Measurements from ENCODE around the gene LRRC36. TPM values are rescaled to one million over a fixed set of nuclear protein-coding genes. Genes with fewer than 3 reads are reported as not detected.

Gene LRRC36
- total and polyA plus RNA-seq, 8 donors: 1.3 to 16.4 (median 2.4) TPM

DNA sequence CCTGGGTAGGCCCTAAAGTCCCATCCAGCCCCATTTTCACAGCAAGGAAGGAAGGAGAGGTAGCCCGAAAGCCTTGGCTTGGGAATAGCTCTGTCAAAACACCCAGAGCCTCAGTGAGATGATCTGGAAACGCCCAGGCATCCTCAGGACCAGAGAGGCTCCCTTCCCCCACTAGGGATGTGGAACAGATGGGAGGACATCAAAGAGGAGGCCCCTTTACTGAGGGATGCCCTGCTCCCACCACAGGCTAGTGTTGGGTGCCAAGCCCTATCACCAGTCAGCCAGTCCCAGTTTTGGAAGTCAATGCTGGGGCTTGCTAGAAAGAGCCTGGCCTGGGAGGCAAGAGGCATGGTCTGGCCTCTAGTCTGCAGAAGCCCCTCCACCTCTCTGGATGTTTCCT, 62.0 kb downstream of the LRRC36 start:
- DNase-seq (no peak), ATAC-seq (no peak), FAIRE-seq (no peak)
- TF ChIP-seq CTCF (IDR thresholded peaks at IDR 0.05): no peak
- Histone ChIP-seq H3K9me3 (no peaks in the 10 kb centered on the region), H3K27me3 (no peaks in the 10 kb centered on the region), H3K4me3 (no peak overlapping the region), H3K4me1 (peaks cover 0 to 5% (median 0%) of the 10 kb centered on the region in 3 donors), H3K36me3 (no peaks in the 10 kb centered on the region), H3K27ac (no peak overlapping the region)
- WGBS, 2 donors: 83 to 89% methylated on average over 2 of the region's 2 CpGs
- intact Hi-C loops (cut with DNase I): no loop called here

DNA sequence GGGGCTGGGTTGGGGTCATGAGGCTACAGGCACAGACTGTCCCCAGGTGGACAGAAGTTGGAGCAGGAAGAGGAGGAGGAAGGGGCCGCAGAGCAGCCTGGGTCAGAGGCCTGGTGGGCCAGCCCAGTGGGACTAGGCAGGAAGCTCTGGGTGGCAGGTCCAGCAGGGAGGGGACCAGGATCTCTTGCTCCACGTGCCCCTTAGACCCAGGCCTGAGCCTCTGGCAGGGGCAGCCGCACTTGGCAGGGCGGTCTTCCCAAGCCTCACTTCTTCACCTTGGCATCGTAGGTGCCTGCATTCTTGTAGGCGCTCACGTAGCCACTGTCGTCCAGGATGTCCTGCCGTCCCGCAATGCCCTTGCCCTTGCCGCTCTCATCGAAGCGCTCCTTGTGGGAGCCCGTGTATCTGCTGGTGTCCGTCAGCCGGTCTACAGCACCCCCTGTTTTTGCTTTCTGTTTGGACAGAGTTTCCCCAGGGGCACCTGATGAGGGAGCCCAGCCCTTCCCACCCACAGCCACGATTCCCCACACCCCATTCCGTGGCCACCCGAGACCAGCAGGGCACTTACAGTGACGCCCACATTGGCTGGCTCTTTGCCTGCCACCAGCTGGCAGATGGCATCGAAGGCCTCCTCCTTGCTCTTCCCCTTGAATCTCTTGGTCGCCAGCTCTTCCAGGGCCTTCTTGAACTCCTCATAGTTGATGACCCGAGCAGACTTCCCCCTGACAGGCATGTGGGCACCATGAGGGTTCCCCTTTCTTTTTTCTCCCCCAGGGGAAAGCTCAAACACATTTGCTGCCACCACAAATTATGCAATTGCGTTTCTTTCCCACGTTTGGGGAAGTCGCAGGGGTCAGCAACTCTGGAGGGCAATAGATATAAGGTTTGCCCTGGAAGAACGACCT, 63.5 kb downstream of the LRRC36 start:
- FAIRE-seq (no peak), DNase-seq (peak in 4 of 6 donors; percentile 10 to 61 (median 46)), ATAC-seq (peak in 1 of 4 donors; percentile 16)
- H3K27me3 ChIP-seq: no peaks in the 10 kb centered on the region
- peaks cover 0 to 16% (median 1%) of the 10 kb centered on the region in 3 donors for H3K4me1 ChIP-seq
- intact Hi-C loops (cut with DNase I): no loop called here
- no peak overlapping the region for H3K4me3 ChIP-seq
- no peaks in the 10 kb centered on the region for H3K36me3 ChIP-seq
- 83 to 91% methylated on average over 27 of the region's 27 CpGs for WGBS, 2 donors
- no peaks in the 10 kb centered on the region for H3K9me3 ChIP-seq
- TF ChIP-seq CTCF (IDR thresholded peaks at IDR 0.05): no peak
- H3K27ac ChIP-seq: no peak overlapping the region

DNA sequence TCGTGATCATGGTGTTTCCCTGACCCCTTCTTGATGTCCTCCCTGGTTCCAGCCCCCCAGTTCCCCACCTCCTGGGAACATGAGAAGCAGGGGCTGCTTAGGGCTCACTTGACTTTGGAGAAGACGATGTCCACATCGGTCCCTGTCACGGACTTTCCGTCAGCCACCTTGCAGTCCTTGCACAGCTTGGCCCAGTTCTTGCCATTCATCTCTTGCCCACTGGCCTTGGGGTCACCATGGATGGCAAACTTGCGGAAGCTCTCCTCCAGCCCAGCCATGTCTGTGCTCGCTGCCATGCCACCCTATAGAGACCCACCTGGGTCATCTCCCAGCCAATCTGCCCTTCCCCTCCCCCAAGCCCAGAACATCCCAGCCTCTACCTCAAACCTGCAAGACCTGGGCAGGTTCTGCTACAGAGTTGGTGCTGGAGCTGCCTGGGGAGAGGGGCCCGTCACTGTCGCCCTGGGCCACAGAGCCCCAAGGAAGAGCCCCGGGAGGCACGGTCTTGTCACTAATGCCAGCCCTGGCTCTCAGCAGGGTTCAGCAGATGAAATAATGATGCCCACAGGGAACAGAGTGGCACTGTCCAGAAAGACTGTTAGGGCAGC, 64.3 kb downstream of the LRRC36 start:
- Histone ChIP-seq H3K36me3 (no peaks in the 10 kb centered on the region), H3K4me3 (no peak overlapping the region), H3K27ac (no peak overlapping the region), H3K27me3 (no peaks in the 10 kb centered on the region), H3K9me3 (no peaks in the 10 kb centered on the region), H3K4me1 (peaks cover 7 to 24% (median 9%) of the 10 kb centered on the region in 3 donors)
- 90 to 94% methylated on average over 11 of the region's 11 CpGs for WGBS, 2 donors
- TF ChIP-seq CTCF (IDR thresholded peaks at IDR 0.05): no peak
- DNase-seq (peak in 1 of 6 donors; percentile 44), FAIRE-seq (no peak), ATAC-seq (no peak)
- intact Hi-C loops (cut with DNase I): no loop called here

GRCh38 chr16:67391424-67392300, 65.0 kb downstream of the LRRC36 start:
- H3K27ac ChIP-seq: no peak overlapping the region
- WGBS, 2 donors: 77 to 79% methylated on average over 14 to 15 of the region's 15 CpGs
- DNase-seq: peak in 4 of 6 donors; percentile 24 to 79 (median 66)
- no peaks in the 10 kb centered on the region for H3K36me3 ChIP-seq
- no peak for TF ChIP-seq CTCF (IDR thresholded peaks at IDR 0.05)
- peaks cover 15 to 29% (median 16%) of the 10 kb centered on the region in 3 donors for H3K4me1 ChIP-seq
- no peak for FAIRE-seq
- intact Hi-C loops (cut with DNase I): no loop called here
- H3K9me3 ChIP-seq: no peaks in the 10 kb centered on the region
- H3K4me3 ChIP-seq: no peak overlapping the region
- no peak for ATAC-seq
- no peaks in the 10 kb centered on the region for H3K27me3 ChIP-seq

All from pancreas (tissue), 10 donors.